HepG2 (cell line): ENCODE data around the gene ZSCAN21. TPM values are rescaled to one million over a fixed set of nuclear protein-coding genes. Genes with fewer than 3 reads are reported as not detected.

Experiments
- DNMT1 ChIP-seq: sonication (generic); formaldehyde crosslinking; IDR thresholded peaks from 2 replicates; pipeline ENCODE4 v1.5.1; 2020; ENCODE audit warnings: mild to moderate bottlenecking, missing genetic modification reagents
- FOXK1 ChIP-seq: sonication (generic); formaldehyde crosslinking; IDR thresholded peaks from 2 replicates; pipeline ENCODE4 v1.4.0; 2020; ENCODE audit warnings: low read depth, missing genetic modification reagents, borderline replicate concordance
- HMGA1 ChIP-seq: sonication (generic); formaldehyde crosslinking; conservative IDR thresholded peaks from 2 replicates; pipeline ENCODE4 v1.4.0; 2020; ENCODE audit warnings: missing genetic modification reagents
- MAFF ChIP-seq: IDR thresholded peaks from 2 replicates; pipeline ENCODE4 v1.6.1; 2011; ENCODE audit warnings: low read depth, low read length, improper control_type of control experiment
- MNT ChIP-seq: fragments of 450-650 bp; IDR thresholded peaks from 2 replicates; pipeline ENCODE4 v1.6.1; 2016
- NCOR1 ChIP-seq: fragments of 200-600 bp; sonication (generic); IDR thresholded peaks from 2 replicates; pipeline ENCODE4 v1.7.0; 2017; ENCODE audit warnings: antibody characterized with exemption, low read length, borderline replicate concordance
- SALL1 ChIP-seq: sonication (generic); formaldehyde crosslinking; IDR thresholded peaks from 2 replicates; pipeline ENCODE4 v1.8.0; 2022; ENCODE audit warnings: mild to moderate bottlenecking, missing genetic modification reagents
- SKIL ChIP-seq: sonication (generic); formaldehyde crosslinking; IDR thresholded peaks from 2 replicates; pipeline ENCODE4 v1.8.0; 2022; ENCODE audit warnings: missing genetic modification reagents, mild to moderate bottlenecking, moderate library complexity, borderline replicate concordance
- SPEN ChIP-seq: sonication (generic); formaldehyde crosslinking; IDR thresholded peaks from 2 replicates; pipeline ENCODE4 v1.5.1; 2020; ENCODE audit warnings: low read depth, mild to moderate bottlenecking, missing genetic modification reagents
- TFDP1 ChIP-seq: IDR thresholded peaks from 2 replicates; pipeline ENCODE4 v1.6.1; 2016; ENCODE audit warnings: missing compliant biosample characterization, missing genetic modification reagents, borderline replicate concordance
- TMF1 ChIP-seq: sonication (generic); formaldehyde crosslinking; IDR thresholded peaks from 2 replicates; pipeline ENCODE4 v1.8.1; 2022; ENCODE audit warnings: low read depth, missing genetic modification reagents
- ZBED4 ChIP-seq: sonication (generic); formaldehyde crosslinking; IDR thresholded peaks from 2 replicates; pipeline ENCODE4 v1.4.0; 2020; ENCODE audit warnings: missing genetic modification reagents, borderline replicate concordance
- ZNF138 ChIP-seq: sonication (generic); formaldehyde crosslinking; IDR thresholded peaks from 2 replicates; pipeline ENCODE4 v1.5.0; 2020; ENCODE audit warnings: mild to moderate bottlenecking, low read depth, missing genetic modification reagents
- ZNF563 ChIP-seq: sonication (generic); formaldehyde crosslinking; IDR thresholded peaks from 2 replicates; pipeline ENCODE4 v1.8.0; 2022; ENCODE audit warnings: mild to moderate bottlenecking, moderate library complexity, missing genetic modification reagents
- ZNF589 ChIP-seq: sonication (generic); formaldehyde crosslinking; conservative IDR thresholded peaks from 2 replicates; pipeline ENCODE4 v1.8.0; 2022; ENCODE audit warnings: mild to moderate bottlenecking, moderate library complexity, missing genetic modification reagents
- ZNF614 ChIP-seq: IDR thresholded peaks from 2 replicates; pipeline ENCODE4 v1.6.1; 2018; ENCODE audit warnings: missing biosample characterization, missing genetic modification reagents, inconsistent platforms, borderline replicate concordance
- ZNF83 ChIP-seq: sonication (generic); formaldehyde crosslinking; IDR thresholded peaks from 2 replicates; pipeline ENCODE4 v1.4.0; 2020; ENCODE audit warnings: missing genetic modification reagents, mild to moderate bottlenecking, borderline replicate concordance
- polyA plus RNA-seq, 8 experiments: library from polyadenylated mRNA; depleted of rRNA in 3 of 8; stranded (reverse) in 7 of 8; unstranded in 1 of 8; fragments of >200 nt; fragmentation: Illumina TruSeq in 4 of 8; extraction: Trizol in 4 of 8; gene quantifications; 2 replicates each; pipeline versions ENCODE4 v1.2.1 to v1.2.3, GENCODE V29; 2011 to 2016; ENCODE audit warnings: low read depth in 4 of 8, missing spikeins in 1 of 8, mixed read lengths in 1 of 8; ENCODE audit not compliant: insufficient read depth in 1 of 8
- total RNA-seq, 5 experiments: library from RNA; depleted of rRNA; stranded (reverse); fragments of >200 nt; fragmentation: Illumina TruSeq; extraction: Trizol; gene quantifications; 2 replicates each; pipeline ENCODE4 v1.2.3, GENCODE V29; 2016; ENCODE audit warnings: low read depth in 1 of 5
- TF ChIP-seq, protein P1 (sequence below): sonication (generic); formaldehyde crosslinking; IDR thresholded peaks from 2 replicates; pipeline ENCODE4 v1.5.1; 2020; ENCODE audit warnings: mild to moderate bottlenecking, missing genetic modification reagents, moderate library complexity

The ZSCAN21 gene
- total and polyA plus RNA-seq, 2 of the 13 experiments (the other 11 are each of a cell fraction or from before 2014, with no cell fraction given): 7.0 to 10.0 TPM

- TF ChIP-seq ZBED4 (no peak), ZNF138 (CRISPR knock-in tag) (0 out of 2 replicates have a peak, but pooled peaks have one; percentile 69), MAFF (no peak), ZNF563 (CRISPR knock-in tag) (no peak; the same call in 1 of the 2 replicates), DNMT1 (CRISPR knock-in tag) (0 out of 2 replicates have a peak, but pooled peaks have one; percentile 57), HMGA1 (no peak), ZNF589 (CRISPR knock-in tag) (no peak; the same call in 1 of the 2 replicates), SALL1 (peak; percentile 72), SKIL (CRISPR knock-in tag) (peak; percentile 31; the same call in 1 of the 2 replicates), TFDP1 (peak; percentile 98), ZNF83 (peak; percentile 89; the same call in 1 of the 2 replicates), TMF1 (peak; percentile 77), SPEN (CRISPR knock-in tag) (peak; percentile 81), MNT (peak; percentile 59; the same call in 1 of the 2 replicates), NCOR1 (no peak), ZNF614 (CRISPR knock-in tag) (peak; percentile 18; the same call in 1 of the 2 replicates), FOXK1 (CRISPR knock-in tag) (peak; percentile 56; the same call in 1 of the 2 replicates)
- TF ChIP-seq, protein P1, sequence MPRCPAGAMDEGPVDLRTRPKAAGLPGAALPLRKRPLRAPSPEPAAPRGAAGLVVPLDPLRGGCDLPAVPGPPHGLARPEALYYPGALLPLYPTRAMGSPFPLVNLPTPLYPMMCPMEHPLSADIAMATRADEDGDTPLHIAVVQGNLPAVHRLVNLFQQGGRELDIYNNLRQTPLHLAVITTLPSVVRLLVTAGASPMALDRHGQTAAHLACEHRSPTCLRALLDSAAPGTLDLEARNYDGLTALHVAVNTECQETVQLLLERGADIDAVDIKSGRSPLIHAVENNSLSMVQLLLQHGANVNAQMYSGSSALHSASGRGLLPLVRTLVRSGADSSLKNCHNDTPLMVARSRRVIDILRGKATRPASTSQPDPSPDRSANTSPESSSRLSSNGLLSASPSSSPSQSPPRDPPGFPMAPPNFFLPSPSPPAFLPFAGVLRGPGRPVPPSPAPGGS (CRISPR knock-in tag): peak; percentile 60
Observed at GRCh38 chr7:100101016-100101862, 51.7 kb downstream of the ZSCAN21 start, which contains the start of the genes AP4M1 and MCM7 (continued).
